Left kidney (tissue), 8 donors: ENCODE results near the gene USP21. TPM values are rescaled to one million over a fixed set of nuclear protein-coding genes. Genes with fewer than 3 reads are reported as not detected.
"Not testable (repeated sequence)": the region's sequence is repeated elsewhere in the genome, so short reads cannot be mapped to it uniquely, and the experiment has no call there.

ENCODE experiments used
- DNase-seq: peaks from one replicate; pipeline ENCODE4 v3.0.0-alpha.2; 2013
- long read RNA-seq, 8 donors: transcript quantifications; one replicate each; lab custom pipeline, GENCODE V29; 2026
- polyA plus RNA-seq: library from polyadenylated mRNA; unstranded; fragments of 120-200 nt; gene quantifications from one replicate; pipeline ENCODE4 v1.2.1, GENCODE V29; 2013; ENCODE audit not compliant: insufficient read length

USP21 gene, protein sequence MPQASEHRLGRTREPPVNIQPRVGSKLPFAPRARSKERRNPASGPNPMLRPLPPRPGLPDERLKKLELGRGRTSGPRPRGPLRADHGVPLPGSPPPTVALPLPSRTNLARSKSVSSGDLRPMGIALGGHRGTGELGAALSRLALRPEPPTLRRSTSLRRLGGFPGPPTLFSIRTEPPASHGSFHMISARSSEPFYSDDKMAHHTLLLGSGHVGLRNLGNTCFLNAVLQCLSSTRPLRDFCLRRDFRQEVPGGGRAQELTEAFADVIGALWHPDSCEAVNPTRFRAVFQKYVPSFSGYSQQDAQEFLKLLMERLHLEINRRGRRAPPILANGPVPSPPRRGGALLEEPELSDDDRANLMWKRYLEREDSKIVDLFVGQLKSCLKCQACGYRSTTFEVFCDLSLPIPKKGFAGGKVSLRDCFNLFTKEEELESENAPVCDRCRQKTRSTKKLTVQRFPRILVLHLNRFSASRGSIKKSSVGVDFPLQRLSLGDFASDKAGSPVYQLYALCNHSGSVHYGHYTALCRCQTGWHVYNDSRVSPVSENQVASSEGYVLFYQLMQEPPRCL
- 58.3 TPM for polyA plus RNA-seq
- long read RNA-seq, donor 1, transcript USP21-201 (13 exons, 2,195 nt): major isoform, 5 of 6 reads
- long read RNA-seq, donor 1, partial matches to known transcripts: 0 of 6 reads
- long read RNA-seq, donor 1, other reads (novel, unspliced or antisense): 0 of 6 reads
- long read RNA-seq, donor 2, transcript USP21-201 (13 exons, 2,195 nt): major isoform, 5 of 7 reads
- long read RNA-seq, donor 2, partial matches to known transcripts: 0 of 7 reads
- long read RNA-seq, donor 2, other reads (novel, unspliced or antisense): 0 of 7 reads
- long read RNA-seq, donor 3, partial matches to known transcripts: 0 of 5 reads
- long read RNA-seq, donor 3, other reads (novel, unspliced or antisense): 0 of 5 reads
- long read RNA-seq, donor 4: 0 reads
- long read RNA-seq, donor 5, transcript USP21-201 (13 exons, 2,195 nt): major isoform, 10 of 20 reads
- long read RNA-seq, donor 5, transcript USP21-203 (14 exons, 2,342 nt): minor isoform, 5 of 20 reads
- long read RNA-seq, donor 5, partial matches to known transcripts: 5 of 20 reads
- long read RNA-seq, donor 5, other reads (novel, unspliced or antisense): 0 of 20 reads
- long read RNA-seq, donor 6, transcript USP21-201 (13 exons, 2,195 nt): major isoform, 5 of 6 reads
- long read RNA-seq, donor 6, partial matches to known transcripts: 0 of 6 reads
- long read RNA-seq, donor 6, other reads (novel, unspliced or antisense): 0 of 6 reads
- long read RNA-seq, donor 7, transcript USP21-201 (13 exons, 2,195 nt): major isoform, 6 of 17 reads
- long read RNA-seq, donor 7, transcript USP21-203 (14 exons, 2,342 nt): major isoform, 6 of 17 reads
- long read RNA-seq, donor 7, partial matches to known transcripts: 5 of 17 reads
- long read RNA-seq, donor 7, other reads (novel, unspliced or antisense): 0 of 17 reads
- long read RNA-seq, donor 8, partial matches to known transcripts: 0 of 3 reads
- long read RNA-seq, donor 8, other reads (novel, unspliced or antisense): 0 of 3 reads

DNA sequence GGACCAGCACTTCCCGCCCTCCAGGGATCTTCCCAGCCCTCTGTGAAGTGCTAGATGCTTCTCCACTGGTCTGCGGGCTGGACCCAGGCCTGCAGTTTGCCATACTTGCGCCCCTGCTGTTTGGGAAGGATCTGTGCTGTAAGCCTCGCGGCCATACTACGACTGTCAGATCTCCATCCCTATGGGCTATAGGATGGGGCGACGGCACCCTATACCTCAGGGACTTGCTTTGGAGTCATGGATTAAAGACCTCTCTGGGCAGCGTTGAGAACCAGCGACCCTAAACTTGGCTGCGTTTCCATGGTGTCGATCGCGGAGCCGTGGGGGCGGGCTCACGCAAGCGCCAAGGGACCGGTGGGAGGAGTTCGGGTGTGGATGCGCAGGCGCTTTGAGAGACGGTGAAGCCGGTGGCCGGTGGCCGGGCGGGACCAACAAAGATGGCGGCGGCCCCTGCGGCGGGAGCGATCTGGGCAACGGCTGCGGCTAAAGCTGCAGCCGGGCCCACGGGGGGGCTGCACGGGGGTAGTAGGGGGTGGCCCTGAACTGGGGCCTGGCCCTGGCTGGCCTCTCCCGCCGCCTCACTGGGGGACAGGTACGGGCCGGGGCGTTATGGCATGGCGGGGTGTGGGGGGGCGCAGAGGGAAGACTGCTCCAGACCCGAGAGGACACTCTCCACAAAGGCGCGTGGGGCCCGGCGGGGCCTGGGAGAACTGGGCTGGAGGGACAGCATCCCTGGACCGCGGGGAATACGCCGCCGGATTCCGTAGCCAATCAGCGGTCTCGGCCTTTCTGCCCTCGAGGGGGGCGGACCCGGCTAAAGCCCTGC lies at the start of gene USP21:
Gene USP21 (plus strand): TSS at position 414 of the 826 bp plus-strand sequence. CDS start 1,141 bp downstream, outside the sequence.
- DNase-seq: peak; percentile 95

DNA sequence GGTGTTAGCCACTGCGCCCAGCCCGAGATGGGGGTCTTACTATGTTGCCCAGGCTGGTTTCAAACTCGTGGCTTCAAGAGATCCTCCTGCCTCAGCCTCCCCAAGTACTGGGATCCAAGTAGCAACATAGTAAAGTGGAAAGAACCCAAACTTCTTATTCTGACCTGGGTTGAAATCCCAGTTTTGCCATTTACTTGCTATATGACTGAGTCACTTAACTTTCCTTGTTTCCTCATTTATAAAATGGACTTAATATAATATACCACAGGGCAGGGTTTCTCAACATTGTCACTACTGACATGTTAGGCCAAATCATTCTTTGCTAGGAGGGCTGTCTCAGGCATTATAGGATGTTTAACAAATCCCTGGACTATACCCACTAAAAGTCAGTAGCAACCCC lies 48.2 kb upstream of the USP21 start:
- no peak for DNase-seq

DNA sequence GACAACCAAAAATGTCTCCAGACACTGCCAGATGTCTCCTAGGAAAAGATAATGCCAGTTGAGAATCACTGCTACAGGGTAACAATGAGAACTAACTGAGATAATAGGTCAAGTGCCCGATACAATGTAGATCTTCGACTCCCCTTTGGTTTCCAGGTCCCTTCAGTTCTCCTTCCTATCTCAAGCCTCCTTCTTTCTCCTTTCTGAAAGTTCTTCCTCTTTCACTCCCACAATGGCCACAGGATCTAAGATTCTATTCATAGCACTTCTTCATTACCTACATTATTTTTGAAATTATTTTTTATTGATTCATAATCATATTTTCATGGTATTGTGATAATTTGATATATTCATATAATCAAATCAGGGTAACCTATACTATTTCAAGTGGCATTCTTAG lies 47.8 kb upstream of the USP21 start:
- DNase-seq: no peak

DNA sequence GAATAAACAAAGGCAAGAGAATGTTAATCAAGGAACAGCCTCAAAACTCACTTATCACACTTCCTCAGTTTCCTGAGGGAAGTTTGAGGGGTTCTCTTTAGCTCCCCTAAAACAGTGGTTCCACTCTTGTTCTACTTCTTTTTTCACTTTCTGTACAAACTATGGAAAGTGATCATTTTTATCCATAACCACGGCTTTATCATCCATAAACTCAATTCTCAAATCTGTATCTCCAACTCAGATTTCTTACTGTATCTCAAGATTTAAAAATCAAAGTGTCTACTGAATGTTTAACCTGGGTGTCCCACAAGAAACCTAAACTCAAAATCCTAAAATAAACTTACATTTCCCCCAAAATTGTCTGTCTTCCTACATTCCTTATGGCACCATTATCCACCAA lies 45.4 kb upstream of the USP21 start:
- DNase-seq: no peak

DNA sequence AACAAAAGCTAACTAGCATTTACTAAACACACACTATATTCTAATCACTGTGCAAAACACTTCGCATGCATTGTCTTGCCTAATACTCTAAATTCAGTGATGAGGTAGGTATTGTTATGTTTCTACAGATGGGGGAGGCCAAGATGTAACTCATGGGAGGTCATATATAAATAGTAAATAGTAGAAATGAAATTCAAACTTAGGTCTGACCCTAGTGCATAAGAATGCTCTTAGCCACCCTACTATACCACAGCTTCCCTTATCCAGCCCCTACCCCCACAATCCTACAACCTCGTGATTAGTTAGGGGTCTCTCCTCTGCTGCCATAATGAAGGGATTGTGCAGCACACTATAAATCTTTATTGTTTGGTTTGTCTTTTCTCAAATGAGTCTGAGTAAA lies 44.7 kb upstream of the USP21 start:
- DNase-seq: no peak

DNA sequence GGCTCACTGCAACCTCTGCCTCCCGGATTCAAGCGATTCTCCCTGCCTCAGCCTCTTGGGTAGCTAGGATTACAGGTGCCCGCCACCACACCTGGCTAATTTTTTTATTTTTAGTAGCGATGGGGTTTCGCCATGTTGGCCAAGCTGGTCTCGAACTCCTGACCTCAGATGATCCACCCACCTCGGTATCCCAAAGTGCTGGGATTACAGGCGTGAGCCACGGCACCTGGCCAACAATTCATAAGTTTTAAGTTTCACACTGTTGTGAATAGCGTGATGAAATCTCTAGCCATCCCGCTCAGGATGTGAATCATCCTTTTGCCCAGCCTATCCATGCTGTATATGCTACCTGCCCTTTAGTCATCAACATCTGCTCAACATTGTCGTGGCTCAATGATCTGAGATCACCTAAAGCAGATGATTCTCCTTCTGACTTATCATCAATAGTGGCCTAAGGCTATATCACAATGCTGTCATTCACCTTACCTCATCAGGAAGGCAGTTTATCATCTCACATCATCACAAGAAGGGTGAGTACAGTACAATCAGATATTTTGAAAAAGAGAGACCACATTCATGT lies 44.1 kb upstream of the USP21 start:
- no peak for DNase-seq

DNA sequence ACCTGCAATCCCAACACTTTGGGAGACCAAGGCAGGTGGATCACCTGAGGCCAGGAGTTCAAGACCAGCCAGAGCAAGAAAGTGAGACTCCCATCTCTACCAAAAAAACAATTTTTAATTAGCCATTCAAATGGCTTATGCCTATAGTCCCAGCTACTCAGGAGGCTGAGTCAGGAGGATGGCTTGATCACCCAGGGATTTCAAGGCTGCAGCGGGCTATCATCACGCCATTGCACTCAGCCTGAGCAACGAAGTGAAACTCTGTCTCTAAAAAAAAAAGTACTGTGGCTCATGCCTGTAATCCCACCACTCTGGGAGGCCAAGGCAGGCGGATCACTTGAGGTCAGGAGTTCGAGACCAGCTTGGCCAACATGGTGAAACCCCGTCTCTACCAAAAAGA lies 43.3 kb upstream of the USP21 start:
- not testable (repeated sequence) for DNase-seq

DNA sequence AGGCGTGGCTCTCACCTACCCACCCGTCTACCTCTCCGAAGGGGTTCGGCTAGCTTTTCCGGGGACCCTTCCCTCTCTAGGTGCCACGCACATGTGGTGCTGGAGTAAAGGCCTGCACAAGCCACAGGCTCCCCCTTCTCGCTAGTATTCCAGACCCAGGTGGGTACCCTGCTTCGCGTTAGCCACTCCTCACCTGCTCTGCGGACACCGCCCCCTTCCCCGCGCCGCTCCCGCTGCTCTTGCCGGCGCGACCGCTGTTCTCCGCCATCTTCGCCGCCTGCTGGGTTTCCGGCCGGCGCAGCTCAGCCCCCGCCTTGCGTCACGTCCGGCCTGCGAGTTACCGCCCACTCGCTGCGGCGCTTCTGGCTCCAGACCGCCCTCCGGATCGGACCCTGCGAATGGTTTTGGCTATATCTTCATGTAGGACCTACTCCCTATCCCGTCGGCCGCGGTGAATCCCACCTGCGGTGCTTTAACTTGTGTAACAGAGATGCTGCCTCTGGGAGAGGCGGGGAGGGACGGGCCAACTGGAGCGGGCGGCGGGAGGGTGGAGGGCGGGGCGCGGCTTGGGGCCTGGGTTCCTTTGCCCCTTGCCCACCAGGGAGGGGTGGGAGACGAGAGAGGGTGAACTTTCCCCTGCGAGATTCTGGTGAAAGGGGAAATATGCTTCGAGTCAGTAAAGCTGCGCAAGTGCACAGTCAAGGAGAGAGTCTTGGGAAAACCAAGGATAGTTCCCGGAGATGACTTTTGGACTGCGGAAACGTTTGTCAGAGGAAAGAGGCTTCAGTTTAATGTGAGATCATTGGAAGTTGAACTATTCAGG lies 41.3 kb upstream of the USP21 start, which contains the start of the genes NIT1 and PFDN2:
Gene NIT1 (plus strand): TSS at position 347 of the 823 bp plus-strand sequence. CDS start 72 bp downstream, at position 419.
Gene PFDN2 (minus strand): TSS at position 279 of the 823 bp plus-strand sequence. CDS start 11 bp downstream, at position 268.
- DNase-seq: peak; percentile 83

DNA sequence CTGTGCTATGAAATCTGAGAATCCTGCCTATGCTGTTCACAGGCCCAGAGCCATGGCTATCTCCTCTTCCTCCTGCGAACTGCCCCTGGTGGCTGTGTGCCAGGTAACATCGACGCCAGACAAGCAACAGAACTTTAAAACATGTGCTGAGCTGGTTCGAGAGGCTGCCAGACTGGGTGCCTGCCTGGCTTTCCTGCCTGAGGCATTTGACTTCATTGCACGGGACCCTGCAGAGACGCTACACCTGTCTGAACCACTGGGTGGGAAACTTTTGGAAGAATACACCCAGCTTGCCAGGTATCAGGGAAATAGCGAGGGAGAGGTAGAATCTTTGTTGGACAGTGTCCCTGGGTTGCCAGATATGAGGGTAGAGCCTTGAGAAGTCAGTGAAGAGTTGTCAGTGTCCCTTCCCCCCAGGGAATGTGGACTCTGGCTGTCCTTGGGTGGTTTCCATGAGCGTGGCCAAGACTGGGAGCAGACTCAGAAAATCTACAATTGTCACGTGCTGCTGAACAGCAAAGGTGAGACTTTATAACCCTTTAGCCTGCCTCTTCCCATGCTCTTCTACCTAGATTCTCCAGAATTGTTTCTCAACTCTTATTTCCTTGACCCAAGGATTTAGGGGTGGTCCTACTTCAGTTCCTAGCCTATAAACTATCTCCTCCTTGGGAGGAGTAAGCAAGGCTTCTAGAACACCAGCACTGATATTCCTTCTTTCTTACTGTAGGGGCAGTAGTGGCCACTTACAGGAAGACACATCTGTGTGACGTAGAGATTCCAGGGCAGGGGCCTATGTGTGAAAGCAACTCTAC lies 40.0 kb upstream of the USP21 start:
- DNase-seq: peak; percentile 41

DNA sequence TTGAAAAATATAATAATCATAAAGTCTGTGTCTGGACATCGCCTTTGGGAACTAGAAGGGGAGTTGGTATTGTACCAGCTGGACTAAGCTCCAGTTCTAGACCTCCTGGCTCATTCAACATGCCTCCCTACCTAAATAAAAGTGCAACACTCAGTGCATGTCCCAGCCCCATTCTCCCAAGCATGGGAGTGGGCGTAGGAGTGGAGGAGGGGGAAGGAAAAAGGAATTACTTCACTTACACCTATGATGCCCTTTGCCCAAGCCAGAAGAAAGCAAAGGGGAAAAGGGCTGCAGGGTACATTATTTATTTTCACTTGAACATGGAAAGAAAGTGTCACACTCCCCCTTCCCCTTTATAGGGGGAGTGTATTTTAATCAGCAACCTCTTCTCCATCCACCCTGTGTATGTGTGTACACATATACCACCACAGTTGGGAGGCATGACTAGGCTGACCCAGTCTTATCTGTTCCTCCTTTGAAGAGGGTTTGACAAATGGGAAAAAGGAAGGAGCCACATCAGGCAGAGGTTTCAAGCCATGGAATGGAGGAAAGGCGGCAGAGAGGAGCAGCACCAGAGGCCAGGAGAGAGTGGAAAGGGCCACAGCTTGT lies 38.2 kb upstream of the USP21 start:
- no peak for DNase-seq

DNA sequence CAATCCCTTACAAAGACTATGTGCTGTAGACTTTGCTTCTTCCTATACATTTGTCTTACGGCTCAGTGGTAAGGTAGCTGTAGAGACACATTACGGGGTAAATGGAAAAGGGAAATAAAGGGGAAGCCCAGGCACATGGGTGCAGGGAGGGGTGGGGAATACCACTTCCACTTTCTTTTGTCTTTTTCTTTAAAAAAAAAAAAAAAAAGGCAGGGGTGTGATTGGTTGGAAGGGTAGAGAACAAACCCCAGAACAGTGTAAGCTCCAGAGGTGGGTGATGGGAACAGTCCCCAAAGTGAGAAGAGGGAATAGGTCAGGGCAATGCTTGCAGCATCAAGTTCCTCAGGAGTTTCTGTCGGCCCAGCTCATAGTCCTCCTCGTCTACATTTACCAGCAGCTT lies 37.5 kb upstream of the USP21 start:
- no peak for DNase-seq

DNA sequence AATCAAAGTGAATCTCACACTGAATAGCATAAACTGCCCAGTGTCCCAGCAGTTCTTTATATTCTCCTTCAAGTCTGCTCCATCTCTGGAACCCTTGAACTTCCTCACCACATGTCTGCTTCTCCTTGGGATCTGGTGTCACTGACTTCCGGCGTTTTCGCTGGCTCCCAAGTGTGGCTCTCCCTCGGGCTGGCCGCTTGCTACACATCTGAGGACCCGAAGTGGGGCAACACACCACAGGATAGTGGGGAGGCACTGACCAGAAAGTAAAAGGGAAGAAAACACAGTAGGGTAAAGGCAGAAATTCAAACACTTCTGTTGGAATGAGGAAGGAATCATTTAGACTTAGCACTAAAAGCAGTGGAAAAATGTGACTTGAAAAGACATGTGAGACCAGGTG lies 36.3 kb upstream of the USP21 start:
- no peak for DNase-seq

DNA sequence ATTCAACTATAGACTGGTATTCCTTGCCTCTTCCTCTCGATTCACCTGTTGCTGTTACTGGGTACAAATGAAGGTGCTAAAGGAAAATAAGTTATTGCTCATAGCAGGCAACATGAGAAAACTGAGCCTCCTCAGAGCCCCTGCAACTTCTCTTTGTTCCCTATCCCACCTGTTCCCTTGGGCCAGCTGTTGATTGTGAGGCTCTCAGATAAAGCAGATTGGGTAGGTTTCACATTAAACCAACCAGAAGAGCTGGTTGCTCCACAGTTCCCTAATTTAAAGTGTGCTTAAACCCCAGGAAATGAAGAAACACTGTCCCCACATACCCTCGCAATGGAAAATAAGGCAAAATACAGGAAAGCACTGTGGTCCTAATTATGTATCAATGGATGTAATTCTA lies 31.7 kb upstream of the USP21 start:
- DNase-seq: no peak

DNA sequence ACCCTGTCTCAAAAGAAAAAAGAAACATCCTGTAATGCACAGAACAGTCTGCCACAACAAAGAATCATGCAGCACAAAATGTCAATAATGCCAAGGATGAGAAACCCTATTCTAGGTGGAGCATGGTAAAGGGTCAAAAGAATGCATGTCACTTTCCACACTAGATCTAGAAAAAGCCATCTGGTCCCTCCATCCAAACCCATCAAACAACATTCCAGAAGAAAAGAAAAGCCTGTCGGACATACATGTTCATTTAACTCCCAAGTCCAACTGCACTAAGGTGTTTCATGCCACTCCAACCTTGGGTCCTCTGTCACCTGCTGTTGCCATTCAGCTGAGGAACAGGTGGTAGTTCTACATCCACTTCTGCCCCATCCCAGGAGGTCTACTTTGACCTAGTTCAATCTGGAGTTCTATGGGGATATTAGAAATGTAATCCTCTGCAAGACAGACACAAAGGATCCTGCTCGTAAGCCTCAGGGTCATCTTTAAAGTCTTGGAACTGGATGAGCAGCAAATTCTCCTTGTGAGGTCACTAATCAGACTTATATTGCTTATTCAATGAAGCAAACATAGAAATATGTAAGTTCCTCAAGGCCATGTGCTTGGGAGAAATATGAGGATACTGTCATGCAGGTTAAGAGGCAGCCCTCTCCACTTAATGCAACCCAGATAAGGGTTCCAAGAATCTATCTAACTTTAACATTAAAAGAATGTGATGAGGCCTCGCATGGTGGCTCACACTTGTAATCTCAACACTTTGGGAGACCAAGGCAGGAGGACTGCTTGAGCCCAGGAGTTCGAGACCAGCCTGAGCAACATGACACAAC lies 30.5 kb upstream of the USP21 start:
- DNase-seq: no peak

DNA sequence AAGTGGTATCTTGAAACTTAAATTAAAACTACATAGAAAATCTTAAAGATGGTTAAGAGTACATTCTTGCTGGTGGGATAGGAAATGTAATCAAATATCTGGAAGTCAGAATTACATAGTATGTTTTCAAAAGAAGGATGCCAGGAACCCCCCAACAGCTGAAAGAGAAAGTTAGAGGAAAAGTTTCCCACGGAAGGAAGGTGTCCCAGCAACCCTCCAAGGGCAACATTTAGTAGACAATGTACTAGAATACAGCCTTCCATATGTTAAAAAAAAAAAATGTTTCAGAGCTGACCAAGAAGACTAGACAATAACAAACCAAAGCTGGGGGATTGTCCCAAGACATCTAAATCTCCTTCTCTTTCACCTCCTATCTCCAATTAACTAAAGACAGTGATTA lies 29.0 kb upstream of the USP21 start:
- no peak for DNase-seq

DNA sequence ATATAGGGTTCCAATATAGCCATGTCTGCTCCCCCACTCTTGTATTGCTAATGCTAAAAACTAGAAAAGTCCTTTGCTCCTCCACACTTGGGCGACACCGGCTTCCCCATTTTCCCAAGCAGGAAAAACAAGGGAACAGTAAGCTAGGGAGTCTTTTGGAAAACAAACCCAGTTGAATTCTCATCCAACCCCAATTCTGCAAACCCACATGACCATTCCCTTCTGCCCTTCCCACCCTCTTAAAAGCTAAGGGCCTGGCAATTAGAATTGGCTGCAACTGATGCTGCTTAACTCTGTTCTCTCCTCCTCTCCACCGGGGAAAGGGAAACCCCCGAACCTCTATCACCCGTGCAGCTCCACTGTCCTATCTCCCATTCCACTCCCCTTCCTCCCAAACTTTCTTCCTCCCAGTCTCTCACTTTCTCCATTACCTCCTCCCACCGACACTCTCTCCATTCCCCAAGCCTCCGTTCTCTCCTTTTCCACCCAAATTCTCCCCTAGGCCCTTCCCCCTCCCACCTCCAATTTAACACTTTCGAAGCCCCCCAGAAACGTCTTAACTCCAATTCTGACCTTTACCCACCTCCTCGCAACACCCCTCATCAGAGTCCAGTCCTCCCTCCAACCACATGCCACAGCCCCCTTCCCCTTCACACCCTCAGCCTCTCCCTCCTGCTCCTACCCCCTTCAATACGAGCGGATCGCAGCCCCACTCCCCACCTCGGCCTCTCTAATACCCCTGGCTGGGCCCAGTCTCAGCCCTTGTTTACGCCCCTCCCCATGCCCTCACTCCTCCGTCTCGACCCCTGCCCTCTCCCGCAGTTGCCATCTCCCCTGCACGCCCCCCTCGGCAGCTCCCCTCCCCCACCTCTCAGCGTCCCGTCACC lies 27.5 kb upstream of the USP21 start:
- DNase-seq: no peak
